ENCODE measurements around the gene ENTPD5.

ENTPD5 gene, protein sequence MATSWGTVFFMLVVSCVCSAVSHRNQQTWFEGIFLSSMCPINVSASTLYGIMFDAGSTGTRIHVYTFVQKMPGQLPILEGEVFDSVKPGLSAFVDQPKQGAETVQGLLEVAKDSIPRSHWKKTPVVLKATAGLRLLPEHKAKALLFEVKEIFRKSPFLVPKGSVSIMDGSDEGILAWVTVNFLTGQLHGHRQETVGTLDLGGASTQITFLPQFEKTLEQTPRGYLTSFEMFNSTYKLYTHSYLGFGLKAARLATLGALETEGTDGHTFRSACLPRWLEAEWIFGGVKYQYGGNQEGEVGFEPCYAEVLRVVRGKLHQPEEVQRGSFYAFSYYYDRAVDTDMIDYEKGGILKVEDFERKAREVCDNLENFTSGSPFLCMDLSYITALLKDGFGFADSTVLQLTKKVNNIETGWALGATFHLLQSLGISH

DNA sequence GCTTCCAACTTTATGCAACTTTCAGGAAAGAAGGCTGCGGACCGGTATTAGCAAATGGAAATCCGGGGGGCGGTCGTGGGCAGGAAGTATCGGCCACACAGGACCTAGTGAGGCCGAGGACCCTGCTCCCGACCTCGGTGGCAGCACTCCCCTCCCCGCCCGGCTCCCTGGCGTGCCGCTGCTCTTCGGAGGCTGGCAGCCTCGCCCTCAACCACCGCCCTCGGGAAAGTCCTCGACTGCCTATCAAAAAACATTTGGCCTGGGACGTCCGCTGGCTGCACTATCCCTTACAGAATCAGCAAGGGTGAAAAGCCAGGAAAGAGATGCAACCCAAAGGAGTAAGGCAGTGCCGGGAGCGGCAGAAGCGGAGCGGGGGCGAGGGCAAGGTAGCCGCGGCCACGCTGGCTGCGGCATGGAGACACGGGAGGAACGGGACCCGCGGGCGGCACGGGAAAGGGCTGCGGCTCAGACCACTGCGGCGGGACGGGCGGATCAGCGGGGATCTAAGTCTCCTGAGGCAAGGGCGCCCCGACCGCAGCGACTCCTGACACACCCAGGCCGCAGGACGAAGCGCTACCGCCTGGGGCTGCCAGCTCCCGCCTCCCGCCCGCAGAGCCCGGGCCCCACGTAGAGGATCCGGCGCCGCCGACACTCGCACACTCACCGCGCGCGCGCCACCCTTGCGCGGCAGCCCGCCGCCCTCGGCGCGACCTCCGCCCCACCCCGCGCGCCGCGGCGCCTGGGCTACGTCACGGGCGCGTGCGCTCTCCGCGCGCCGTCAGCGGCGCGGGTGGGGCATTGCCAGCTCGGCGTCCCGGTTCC is at the start of gene ENTPD5, which contains the start of gene BBOF1:
Gene ENTPD5 (minus strand): TSS at position 703 of the 822 bp plus-strand sequence. CDS start 31,186 bp downstream, outside the sequence.
Gene BBOF1 (plus strand): TSS at position 764 of the 822 bp plus-strand sequence. CDS start 130 bp downstream, outside the sequence.
- peak in 13 of 14 donors; percentile 14 to 91 (median 78) for DNase-seq

DNA sequence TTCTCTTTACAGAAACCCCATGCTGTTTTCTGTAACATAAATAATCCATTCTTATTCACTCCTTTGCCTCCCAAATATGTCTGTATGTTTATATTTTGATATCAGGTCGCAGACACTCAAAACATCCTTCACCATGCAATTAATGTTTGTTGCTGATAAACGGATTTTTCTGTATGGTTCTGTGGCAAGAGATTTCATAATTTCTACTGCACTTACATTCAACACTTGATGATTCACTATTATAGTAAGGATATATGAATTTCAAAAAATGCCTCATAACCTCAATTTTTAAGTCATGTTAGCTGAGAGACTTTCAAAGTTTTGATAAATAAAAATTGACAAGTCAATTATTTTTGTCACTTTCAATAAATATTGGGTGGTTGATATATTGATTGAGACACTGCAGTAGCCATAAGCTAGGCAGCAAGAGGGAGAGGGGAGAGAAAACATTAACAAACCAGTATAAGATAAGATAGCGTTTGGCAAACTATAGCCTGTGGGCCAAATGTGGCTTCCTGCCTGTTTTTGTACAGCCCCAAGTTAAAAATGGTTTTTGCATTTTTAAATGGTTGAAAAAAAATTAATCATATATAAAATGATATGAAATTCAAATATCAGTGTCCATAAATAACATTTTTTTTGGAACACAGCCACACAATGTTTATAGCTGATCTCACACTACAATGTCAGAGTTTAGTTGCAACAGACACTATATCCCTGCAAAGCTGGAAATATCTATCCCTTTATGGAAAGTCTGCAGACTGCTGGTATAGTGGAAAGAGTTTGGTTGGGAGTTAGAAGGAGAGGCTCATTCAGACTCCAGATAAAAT is 46.9 kb upstream of the ENTPD5 start:
- DNase-seq, result no peak

DNA sequence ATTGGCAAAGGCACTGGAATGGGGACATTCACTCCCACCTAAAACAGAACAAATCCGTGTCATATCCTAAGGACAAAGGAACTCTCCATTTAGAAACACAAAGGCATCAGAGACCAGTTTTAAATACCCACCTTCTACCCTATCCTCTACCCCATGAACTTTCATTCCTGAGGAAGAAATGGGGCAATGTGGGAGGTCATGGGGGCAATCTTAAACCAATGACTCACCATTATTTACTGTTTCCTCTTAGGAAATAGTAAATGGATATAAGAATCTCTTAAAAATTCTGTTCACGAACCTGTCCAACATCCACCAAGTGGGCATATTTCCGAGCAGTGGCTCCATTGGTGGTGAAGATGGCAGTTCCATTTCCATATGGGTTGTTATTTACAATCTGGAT is 45.8 kb upstream of the ENTPD5 start:
- DNase-seq, result no peak

DNA sequence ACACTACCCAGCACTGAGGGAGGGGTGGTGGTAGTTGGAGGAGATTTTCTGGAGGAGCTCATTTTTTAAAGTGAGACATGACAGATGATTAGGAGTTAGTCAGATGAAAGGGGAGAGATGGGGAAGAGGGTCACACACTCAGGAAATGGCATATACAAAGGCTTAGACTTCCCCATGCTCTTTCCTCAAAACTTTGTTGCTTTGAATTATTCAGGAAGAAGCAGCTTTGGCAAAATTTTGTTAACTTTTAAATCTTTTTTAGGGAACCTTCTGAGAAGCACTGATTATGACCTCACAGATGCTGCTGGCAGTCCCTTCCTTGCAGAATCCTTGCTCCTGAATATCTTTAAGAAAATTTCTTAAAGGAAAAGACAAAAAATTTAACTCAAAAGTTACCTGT is 45.3 kb upstream of the ENTPD5 start:
- no peak for DNase-seq

DNA sequence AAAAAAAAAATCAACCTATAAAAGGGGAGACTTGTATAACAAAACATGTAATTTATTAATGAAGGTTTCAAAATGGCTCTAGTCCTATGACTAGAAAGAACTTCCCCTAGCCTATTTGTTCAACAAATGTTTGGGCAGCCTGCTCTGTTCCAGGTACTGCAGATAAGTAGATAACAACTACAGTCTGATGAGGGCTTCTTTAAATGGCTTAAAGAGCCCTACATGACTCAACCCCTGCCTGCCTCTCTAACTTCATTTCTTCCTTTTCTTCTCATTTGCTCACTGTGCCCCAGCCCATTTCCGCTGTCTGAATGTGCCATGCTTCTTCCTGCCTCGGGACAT is 43.7 kb upstream of the ENTPD5 start:
- DNase-seq, result no peak

DNA sequence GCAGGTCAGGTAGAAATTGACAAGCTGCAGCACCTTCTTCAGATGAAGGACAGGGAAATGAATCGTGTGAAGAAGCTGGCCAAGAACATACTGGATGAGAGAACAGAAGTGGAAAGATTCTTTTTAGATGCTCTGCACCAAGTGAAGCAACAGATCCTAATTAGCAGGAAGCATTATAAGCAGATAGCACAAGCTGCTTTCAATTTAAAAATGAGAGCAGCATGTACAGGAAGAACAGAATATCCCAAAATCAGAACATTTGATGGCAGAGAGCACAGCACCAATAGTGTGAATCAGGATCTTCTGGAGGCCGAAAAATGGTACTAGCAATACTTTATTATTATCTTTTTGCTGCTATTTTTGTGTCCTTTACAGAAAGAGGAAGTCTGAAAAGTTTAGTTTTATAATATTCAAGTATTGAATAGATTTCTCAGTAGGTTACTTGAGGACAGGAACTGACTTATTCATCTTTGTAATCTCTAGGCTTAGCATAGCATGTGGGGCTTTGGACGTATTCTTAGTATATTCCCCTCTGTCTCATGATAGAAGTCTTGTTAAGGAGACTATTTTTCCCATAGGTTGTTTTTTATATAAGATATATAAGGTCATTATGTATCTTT is 30.9 kb upstream of the ENTPD5 start:
- no peak for DNase-seq

DNA sequence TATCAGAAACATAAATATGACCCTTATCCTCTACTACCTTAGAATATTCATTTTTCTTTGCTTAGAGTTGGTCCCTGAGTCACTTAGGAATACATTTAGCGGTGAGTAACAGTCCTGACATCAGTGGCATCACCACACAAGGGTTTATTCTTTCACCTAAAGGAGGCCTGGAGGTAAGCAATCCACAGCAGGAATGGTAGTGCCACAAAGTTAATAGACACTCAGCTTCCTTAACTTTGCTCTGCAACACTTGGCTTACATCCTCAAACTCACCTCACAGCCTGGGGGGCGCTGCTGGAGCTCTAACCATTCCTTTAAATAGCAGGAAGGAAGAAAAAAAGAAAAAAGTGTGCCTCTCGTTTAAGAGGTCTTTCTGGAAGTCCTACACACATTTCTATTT is 29.2 kb upstream of the ENTPD5 start:
- no peak for DNase-seq

DNA sequence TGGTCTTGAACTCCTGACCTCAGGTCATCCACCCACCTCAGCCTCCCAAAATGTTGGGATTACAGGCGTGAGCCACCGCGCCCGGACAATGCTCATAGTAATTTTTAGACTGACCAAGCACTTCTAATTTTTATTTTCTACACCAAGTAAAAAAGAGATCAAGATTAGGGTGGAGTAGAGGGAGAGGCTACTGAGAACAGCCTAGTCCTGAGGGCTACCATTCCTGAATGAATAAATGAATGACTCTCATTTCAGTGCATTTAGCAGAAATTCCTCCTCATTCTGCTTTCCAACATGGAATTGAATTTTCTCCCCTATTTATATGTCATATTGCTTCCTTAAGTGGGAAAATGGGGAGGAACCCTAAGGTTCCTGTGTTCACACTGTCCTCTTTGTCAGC is 26.4 kb upstream of the ENTPD5 start:
- no peak for DNase-seq

DNA sequence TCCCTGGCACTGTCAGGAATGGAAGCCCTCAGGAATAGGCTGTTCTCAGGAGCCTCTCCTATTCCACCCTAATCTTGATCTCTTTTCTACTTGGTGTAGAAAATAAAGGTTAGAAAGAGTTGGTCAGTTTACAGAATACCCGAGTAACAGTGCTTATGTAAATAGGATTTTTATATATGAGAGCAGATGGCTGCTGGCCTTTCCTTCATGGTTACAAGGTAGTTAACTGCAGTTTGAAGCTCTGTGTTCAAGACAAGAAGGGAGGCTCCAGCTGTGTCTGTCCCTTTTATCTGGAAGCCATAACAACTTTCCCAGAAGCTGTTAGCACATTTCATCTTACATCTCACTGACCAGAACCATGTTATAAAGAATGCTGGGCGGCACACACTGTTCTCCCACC is 23.2 kb upstream of the ENTPD5 start:
- DNase-seq, result no peak

DNA sequence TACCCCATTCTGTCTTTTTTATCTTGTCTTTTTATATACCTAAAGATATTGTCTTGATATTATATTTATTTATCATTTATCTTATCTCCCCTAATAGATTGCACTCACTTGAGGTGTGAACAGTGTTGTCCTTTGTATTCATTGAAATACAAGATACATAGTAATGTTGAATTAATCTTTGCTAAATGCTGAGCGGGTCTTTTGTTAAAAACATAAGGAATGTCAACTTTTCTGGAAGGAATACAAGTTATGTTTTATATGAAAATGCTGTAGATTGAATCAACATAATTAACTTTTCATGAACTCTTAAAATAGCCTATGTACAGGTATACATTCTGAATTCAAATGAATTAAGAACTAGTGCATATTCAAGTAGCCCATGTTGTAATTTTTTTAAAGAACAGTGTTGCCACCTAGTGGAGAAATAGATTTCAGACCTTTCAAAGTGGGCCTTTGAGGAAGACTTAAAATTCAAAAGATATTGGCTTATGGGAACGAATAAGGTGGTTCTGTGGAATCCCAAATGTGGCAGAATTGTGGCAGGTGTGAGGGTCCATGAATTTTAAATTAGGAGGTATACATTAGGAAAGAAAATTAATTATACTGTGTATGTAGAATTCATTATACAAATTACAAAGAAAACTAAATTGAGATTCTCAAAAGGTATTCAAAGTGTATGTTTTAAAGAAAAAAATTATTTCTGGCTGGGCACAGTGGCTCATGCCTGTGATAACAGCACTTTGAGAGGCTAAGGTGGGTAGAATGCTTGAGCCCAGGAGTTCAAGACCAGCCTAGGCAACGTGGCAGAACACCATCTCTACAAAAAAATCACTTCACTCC is 19.2 kb upstream of the ENTPD5 start:
- DNase-seq, result no peak

DNA sequence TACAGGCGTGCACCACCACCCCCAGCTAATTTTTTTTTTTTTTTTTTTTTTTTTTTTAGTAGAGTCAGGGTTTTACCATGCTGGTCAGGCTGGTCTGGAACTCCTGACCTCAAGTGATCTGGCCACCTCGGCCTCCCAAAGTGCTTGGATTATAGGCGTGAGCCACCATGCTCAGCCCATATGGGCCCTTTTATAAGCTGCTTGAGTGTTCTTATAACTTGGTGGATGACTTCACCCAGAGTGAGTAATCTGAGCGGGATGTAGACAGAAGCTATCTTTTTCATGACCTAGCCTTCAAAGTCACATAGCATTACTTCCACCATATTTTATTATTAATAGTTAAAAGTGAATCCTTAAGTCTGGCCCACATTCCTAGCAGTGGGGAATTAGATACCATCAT is 16.5 kb upstream of the ENTPD5 start:
- no peak for DNase-seq

DNA sequence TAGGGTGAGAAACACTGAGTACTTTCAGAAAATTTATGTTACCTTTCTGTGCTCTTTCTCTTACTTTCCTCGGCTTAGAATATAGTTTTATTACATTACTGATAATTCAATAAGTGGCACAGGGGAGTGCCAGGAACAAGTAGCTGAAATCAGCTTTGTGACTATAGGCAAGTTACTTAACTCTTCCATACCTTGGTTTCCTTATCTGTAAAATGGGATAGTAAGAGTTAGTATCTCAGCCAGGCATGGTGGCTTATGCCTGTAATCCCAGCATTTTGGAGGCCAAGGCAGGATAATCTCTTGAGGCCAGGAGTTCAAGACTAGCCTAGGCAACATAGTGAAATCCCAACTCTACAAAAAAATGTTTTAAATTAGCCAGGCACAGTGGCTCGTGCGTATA is 15.5 kb upstream of the ENTPD5 start:
- DNase-seq, result no peak

DNA sequence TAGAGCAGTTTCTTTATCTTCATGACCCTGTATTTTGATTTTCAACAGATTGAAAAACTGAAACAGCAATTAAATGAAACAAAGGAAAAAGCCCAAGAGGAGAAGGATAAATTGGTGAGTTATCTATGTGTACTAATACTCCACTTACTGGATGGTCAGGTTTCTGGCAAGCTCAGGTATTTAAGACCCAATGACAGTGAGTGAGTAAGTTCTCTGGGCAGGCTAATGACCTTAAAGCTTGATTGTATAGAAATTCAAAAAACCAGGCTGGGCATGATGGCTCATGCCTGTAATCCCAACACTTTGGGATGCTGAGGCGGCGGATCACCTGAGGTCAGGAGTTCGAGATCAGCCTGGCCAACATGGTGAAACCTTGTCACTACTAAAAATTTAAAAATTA is 10.0 kb upstream of the ENTPD5 start:
- DNase-seq, result no peak

DNA sequence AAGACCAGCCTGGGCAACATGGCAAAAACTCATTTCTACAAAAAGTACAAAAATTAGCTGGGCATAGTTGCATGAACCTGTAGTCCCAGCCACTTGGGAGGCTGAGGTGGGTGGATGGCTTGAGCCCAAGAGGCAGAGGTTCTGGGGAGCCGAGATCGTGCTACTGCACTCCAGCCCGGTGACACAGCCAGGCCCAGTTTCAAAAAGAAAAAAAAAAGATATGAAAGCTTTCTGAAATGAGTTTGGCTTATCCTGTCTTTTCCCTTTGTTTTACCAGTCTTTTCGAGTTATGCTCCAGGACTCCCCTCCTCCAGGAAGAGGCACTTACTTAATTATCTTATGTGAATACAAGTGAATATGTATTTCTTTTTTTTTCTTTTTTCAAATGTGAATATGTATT is 3.3 kb upstream of the ENTPD5 start:
- no peak for DNase-seq

DNA sequence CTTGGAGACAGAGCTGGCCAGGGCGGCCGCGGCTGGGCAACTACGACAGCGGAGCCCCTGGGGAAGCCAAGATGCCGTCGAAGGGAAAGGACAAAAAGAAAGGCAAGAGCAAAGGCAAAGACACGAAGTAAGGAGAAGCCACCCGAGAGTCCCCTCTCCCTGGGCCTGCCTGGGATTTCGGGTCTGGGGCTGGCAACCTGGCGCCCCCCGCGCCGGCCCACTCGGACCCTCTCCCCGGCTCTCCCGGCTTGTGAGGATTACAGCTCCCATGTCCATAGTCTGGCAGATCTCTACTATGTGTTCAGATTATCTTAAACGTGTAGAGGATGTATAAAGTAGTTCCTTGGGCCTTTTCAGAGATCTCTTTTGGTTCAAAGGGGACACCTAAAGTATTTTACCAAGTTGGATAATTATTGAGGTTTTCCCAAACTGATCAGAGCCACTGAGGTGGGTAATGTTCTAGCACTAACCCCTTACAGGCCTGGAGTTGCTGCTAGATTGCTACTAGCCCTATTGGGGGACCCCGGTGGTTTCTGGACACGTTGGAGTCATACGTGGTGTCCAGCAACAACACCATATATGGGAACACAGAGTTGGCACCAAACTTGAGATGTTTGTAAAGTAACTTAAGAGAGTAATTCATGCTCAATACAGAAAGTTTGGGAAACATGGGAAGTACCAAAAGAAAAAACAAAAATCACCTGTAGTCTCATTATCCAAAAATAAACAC is 485 bp upstream of the ENTPD5 start:
- peak in 1 of 14 donors; percentile 12 for DNase-seq

DNA sequence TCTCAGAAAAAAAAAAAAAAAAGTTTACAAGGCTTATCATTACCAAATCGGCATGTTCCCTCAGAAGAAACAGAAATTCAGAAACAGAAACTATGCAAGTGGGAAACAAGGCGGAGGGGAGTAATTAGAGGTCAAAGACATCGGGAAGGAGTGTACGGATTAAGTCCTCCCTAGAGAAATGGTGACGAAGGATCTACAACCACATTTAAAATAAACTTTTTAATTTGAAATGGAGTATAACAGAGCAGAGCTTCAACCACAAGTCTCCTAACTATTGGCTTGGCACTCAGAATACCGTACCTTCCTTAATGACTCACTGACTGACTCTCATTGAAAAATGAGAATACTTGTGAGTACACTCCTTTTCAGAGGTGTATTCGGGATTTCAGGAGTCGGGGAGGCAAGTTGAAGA is 908 bp downstream of the ENTPD5 start:
- no peak for DNase-seq

DNA sequence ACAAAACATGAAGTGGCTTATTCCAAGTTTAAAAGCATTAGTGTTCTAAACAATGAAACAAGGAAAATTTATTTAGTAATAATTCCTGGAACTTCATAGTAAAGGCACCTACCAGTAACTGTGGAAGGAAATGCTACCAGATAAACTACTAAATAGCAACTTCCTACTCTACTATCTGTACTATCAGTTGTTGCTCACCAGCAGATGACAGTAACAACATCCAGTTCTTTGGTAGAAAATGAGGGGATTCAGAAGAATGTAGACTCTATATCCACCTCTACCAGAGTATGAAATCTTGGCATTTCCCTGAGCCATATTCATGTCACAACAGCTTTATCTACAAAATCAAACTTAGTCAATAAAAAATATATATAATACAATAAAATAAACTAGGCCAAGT is 3.1 kb downstream of the ENTPD5 start:
- DNase-seq, result no peak

DNA sequence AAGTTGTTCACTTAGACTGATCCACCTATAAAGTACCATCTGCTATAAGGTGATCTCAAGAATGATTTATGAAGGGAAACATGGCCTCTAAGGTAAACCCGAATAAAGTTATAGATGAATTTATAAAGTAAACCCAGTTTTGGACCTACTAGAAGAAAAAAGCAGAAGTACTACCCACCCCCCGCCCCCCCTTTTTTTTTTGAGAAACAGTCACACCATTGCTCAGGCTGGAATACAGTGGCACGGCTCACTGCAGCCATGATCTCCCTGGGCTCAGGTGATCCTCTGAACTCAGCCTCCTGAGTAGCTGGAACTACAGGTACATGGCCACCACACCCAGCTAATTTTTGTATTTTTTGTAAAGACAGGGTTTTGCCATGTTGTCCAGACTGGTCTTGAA is 3.9 kb downstream of the ENTPD5 start:
- no peak for DNase-seq

DNA sequence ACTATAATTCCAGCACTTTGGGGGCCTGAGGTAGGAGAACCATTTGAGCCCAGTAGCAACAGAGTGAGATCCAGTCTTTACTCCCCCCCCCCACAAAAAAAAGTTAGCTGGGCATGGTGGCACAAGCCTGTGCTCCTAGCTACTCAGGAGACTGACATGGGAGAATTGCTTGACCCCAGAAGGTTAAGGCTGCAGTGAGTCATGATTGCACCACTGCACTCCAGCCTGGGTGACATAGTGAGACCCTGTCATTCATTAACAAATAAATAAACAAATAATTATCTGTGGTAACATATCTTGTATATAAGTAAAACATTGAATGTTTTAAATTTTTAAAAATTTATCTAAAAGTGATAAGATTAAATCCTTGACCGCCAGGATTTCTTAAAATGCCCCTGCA is 4.8 kb downstream of the ENTPD5 start:
- no peak for DNase-seq

DNA sequence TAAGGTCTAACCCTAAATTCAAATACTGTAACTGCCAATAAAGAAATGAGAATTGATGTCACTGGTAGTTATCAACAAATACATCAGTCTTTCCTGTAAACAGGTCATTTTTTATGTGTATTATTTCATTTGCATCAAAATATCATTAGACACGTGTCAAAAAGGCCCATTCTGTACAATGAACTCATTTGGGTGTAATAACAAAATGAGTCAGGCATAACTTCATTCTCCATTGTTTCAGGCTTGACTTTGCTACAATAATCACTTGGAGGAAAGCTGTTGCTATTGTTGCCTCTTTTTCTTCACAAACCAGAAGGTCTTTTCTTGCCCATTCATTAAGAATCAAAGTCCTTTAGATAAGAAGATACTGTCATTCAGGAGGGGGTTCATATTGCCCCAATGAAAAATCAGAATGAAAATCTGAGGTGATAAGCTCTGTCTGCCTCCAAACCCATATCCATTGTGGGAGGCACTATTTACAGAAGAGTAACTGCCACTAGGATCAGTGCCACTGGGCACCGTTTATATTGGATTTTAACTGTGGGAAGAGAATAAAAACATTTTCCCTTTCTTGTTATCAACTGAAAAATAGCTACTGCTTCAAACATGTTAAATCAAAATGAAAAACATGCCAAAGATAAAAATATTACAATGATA is 10.1 kb downstream of the ENTPD5 start:
- DNase-seq, result no peak
